Rectal smooth muscle tissue (tissue), 1 donor: ENCODE measurements around the gene MAPRE2.
"Not testable (repeated sequence)": the region's sequence is repeated elsewhere in the genome, so short reads cannot be mapped to it uniquely, and the experiment has no call there.

Source experiments
- H3K27ac ChIP-seq: one replicate; pipeline ENCODE4 v1.7.0; 2013; ENCODE audit warnings: low read depth, low read length, inconsistent platforms
- H3K27me3 ChIP-seq: one replicate; pipeline ENCODE4 v1.7.0; 2013; ENCODE audit warnings: low read length; ENCODE audit not compliant: control insufficient read depth, insufficient read depth
- H3K36me3 ChIP-seq: one replicate; pipeline ENCODE4 v1.7.0; 2013; ENCODE audit warnings: low read length; ENCODE audit not compliant: control insufficient read depth, insufficient read depth
- H3K4me1 ChIP-seq: one replicate; pipeline ENCODE4 v1.7.0; 2013; ENCODE audit warnings: low read length; ENCODE audit not compliant: control insufficient read depth, insufficient read depth
- H3K4me3 ChIP-seq: one replicate; pipeline ENCODE4 v1.7.0; 2013; ENCODE audit warnings: low read length
- H3K9ac ChIP-seq: one replicate; pipeline ENCODE4 v1.7.0; 2013; ENCODE audit warnings: low read length

The MAPRE2 gene

DNA sequence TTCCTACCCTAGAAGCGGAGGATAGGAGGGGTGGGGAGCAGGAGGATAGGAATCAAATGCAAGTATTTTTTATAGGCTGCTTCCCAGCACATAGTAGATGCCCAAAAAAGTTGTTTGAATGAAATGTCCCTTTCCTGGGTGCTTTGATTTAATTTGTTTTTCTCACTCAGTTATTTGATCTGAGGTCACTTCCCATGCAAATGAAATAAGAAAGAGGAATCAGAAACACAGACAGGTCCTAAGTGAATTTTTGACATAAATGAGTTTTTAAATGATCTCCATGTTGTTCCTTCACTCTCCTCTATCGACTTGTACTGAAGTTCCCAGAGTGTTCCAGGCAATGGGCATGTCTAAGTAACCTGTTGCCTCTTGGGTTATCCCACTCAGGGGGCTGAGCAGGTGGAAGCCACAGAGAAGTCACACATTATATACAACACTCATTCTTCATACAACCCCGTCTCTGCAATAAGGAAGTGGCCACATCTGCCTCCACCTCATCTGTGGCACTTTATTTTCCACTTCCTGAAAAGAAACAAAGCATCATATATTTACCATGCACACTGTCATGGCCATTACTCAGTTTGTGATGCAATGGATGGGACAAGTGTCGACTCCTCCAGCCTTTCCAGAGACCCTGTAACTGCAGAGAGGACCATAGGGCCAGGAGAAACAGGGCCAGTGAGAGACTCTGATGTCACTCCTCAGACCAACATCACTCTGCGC, 117.7 kb downstream of the MAPRE2 start:
- no peak overlapping the region for H3K27ac ChIP-seq
- no peak overlapping the region for H3K4me3 ChIP-seq
- no peaks in the 10 kb centered on the region for H3K36me3 ChIP-seq
- H3K9ac ChIP-seq, result no peak overlapping the region
- no peaks in the 10 kb centered on the region for H3K4me1 ChIP-seq
- H3K27me3 ChIP-seq, result no peaks in the 10 kb centered on the region

DNA sequence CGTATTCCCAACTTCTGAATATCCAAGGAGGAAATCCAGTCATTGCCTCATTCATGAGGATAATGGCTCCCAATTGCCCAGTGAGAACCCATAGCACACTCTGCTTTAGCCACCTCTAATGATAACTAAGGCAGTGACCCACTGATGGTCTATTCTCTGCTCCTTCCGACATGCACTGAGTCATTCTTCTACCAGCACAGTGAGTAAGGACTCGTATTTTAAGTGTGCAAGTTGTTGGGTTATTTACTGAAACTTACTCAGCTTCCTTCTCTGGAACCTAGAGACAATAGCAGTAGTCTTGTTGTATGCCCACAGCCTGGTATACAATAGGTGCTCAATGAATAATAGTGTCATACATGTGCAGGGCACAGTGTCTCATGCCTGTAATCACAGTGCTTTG, 118.6 kb downstream of the MAPRE2 start:
- H3K27ac ChIP-seq, result no peak overlapping the region
- no peaks in the 10 kb centered on the region for H3K27me3 ChIP-seq
- no peaks in the 10 kb centered on the region for H3K4me1 ChIP-seq
- H3K4me3 ChIP-seq, result no peak overlapping the region
- no peaks in the 10 kb centered on the region for H3K36me3 ChIP-seq
- H3K9ac ChIP-seq, result no peak overlapping the region

GRCh38 chr18:35161485-35161884, 120.3 kb downstream of the MAPRE2 start:
- Histone ChIP-seq H3K9ac (no peak overlapping the region), H3K4me3 (no peak overlapping the region), H3K4me1 (no peaks in the 10 kb centered on the region), H3K27me3 (no peaks in the 10 kb centered on the region), H3K36me3 (no peaks in the 10 kb centered on the region), H3K27ac (no peak overlapping the region)

- Histone ChIP-seq H3K27ac (no peak overlapping the region), H3K4me3 (no peak overlapping the region), H3K9ac (no peak overlapping the region), H3K27me3 (no peaks in the 10 kb centered on the region), H3K4me1 (no peaks in the 10 kb centered on the region), H3K36me3 (no peaks in the 10 kb centered on the region)
These were observed 120.7 kb downstream of the MAPRE2 start for GRCh38 chr18:35161934-35162333.

DNA sequence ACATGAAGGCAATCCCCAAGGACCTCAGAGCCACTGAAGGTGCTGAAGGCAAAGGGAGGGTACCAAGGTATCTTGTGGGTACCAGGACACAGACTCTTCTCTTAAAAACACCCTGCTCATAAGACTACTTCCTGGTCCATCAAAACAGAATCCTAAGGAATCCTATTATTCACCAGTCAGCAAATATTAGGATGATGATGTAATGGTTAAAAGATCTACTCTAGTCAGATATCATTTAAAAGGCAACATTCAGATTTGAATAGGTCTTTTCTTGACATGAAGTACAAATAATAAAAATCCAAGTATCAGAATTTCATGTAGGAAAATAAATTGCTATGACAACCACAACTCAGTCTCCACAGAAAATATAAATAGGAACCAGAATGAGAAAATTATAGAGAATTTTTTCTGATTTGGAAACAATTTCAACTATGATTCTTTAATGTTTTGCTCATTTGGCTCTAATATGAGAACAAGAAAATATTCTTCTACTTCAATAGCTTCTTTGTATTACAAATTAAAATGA, 121.9 kb downstream of the MAPRE2 start:
- Histone ChIP-seq H3K9ac (no peak overlapping the region), H3K4me1 (no peaks in the 10 kb centered on the region), H3K36me3 (no peaks in the 10 kb centered on the region), H3K27me3 (no peaks in the 10 kb centered on the region), H3K4me3 (no peak overlapping the region), H3K27ac (peak overlapping the region; percentile 43)

DNA sequence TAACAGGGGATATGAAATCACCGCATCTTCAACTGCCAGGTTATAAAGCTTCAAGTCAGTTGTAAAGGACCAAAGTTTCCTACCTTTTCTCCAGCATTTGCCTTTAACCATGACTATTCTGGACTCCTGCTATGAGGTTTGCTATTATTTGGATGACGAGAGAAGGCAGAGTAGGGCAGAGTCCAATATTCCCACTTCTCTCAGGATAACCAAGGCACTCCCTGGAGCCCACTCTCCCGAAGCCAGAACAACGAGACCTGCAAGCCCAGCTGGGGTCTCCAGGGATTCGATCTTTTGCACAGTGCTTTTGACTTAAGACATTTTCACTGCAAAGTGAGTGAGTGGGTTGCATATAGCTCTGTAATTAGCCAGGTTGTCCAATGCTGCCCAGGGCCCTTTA, 122.5 kb downstream of the MAPRE2 start:
- no peaks in the 10 kb centered on the region for H3K27me3 ChIP-seq
- no peaks in the 10 kb centered on the region for H3K36me3 ChIP-seq
- no peaks in the 10 kb centered on the region for H3K4me1 ChIP-seq
- no peak overlapping the region for H3K4me3 ChIP-seq
- peak overlapping the region; percentile 25 for H3K27ac ChIP-seq
- H3K9ac ChIP-seq, result no peak overlapping the region

DNA sequence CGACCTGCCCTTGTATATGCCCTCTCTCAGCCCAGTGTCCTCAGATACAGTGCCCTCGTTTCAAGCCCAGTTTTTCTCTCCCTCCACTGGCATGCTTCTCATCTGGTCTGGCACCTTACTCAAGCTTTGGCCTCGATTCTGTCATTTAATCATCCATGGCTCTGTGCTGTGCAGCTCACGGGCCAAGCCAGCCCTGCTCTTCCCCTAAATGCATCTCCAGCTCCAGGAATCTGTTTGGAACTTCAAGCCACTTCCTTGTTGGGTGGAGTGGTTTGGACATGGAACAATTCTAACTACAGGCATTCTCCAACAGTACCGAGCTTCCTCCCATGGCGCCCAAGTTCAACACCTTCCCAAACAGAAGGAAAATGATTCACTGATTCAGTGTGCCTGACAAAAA, 122.9 kb downstream of the MAPRE2 start:
- H3K4me3 ChIP-seq, result no peak overlapping the region
- H3K27me3 ChIP-seq, result no peaks in the 10 kb centered on the region
- H3K36me3 ChIP-seq, result no peaks in the 10 kb centered on the region
- no peaks in the 10 kb centered on the region for H3K4me1 ChIP-seq
- no peak overlapping the region for H3K27ac ChIP-seq
- H3K9ac ChIP-seq, result no peak overlapping the region

GRCh38 chr18:35167332-35167731, 126.1 kb downstream of the MAPRE2 start:
- Histone ChIP-seq H3K4me1 (no peaks in the 10 kb centered on the region), H3K4me3 (no peak overlapping the region), H3K27me3 (no peaks in the 10 kb centered on the region), H3K36me3 (no peaks in the 10 kb centered on the region), H3K9ac (no peak overlapping the region), H3K27ac (no peak overlapping the region)

DNA sequence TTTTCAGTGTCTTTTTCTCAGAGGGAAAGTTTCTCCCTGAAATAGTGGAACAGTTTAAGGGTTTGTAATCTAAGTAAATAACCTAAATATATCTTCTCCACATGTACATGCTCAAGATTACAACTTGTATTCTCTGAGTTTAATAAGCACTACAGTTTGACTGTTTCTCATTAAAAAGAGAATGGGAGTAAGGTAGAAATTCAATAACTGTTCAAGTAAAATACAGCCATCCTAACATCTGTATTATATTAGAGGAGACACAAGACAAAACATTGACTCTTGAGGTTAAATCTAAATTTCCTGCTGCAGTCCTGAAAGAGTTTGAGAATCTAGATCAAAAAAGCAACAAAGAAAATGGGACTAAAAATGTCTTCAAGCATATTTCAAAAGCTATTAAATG, 126.6 kb downstream of the MAPRE2 start:
- Histone ChIP-seq H3K27me3 (no peaks in the 10 kb centered on the region), H3K4me1 (no peaks in the 10 kb centered on the region), H3K27ac (no peak overlapping the region), H3K9ac (no peak overlapping the region), H3K36me3 (no peaks in the 10 kb centered on the region), H3K4me3 (no peak overlapping the region)

DNA sequence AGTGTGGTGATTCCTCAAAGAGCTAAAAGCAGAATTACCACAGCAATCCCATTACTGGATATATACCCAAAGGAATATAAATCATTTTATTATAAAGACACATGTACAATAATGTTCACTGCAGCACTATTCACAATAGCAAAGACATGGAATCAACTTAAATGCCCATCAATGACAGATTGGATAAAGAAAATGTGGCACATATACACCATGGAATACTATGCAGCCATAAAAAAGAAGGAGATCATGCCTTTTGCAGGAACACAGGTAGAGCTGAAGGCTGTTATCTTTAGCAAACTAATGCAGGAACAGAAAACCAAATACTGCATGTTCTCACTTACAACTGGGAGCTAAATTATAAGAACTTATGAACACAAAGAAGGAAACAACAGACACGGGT, 129.1 kb downstream of the MAPRE2 start:
- not testable (repeated sequence) for H3K4me1 ChIP-seq, H3K36me3 ChIP-seq, H3K4me3 ChIP-seq, H3K27me3 ChIP-seq, H3K9ac ChIP-seq, H3K27ac ChIP-seq

DNA sequence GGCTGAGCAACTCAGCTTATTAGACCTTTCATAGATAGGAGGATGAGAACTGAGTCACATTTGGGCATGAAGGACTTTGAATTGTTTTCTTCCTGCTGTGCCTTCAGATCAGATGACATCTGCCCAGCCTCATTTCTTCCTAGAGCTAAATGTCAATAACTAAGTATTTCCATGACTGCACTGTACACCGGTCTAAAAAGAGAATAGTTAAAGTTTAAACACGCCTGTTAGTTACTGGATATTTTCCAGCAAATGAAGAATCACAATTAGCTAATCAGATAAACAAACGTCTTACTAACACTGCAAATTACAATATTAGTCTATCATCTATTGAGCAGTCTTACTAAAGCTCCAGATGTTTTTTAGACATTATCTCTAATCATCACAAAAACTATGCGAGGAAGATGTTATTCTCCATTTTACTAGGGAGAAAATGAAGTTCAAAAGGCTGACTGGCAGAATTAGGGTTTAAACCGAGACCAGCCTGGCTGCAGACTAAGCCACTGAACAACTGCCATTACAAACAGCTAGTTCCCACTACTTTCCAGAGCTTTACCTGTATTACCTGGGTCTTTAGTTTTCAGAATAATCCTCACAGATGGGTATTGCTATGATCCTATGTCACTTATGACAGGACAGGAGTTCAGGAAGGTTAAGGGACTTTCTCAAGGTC, 130.2 kb downstream of the MAPRE2 start:
- H3K4me1 ChIP-seq, result no peaks in the 10 kb centered on the region
- H3K4me3 ChIP-seq, result no peak overlapping the region
- no peaks in the 10 kb centered on the region for H3K27me3 ChIP-seq
- H3K27ac ChIP-seq, result peak overlapping the region; percentile 3
- no peak overlapping the region for H3K9ac ChIP-seq
- H3K36me3 ChIP-seq, result no peaks in the 10 kb centered on the region

DNA sequence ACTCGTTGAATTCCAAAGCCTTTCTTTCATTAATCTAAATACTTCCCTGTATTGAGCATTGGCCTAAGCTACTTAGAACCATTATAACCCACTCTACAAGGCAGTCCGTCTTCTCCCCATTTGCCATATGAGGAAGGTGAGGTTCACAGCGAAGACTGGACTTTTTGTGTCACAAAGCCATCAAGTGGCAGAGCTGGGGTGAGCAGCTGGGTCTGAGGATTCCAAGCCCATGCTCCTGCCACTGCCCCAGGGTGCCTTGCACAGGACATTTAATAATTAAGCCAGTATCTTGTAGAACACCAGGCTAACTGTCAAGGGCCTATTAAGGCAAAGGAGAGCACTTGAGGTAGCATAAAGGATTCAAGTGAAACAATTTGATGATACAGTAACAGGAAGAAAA, 130.8 kb downstream of the MAPRE2 start:
- H3K27ac ChIP-seq, result peak overlapping the region; percentile 3
- no peak overlapping the region for H3K4me3 ChIP-seq
- no peak overlapping the region for H3K9ac ChIP-seq
- H3K27me3 ChIP-seq, result no peaks in the 10 kb centered on the region
- H3K36me3 ChIP-seq, result no peaks in the 10 kb centered on the region
- no peaks in the 10 kb centered on the region for H3K4me1 ChIP-seq
